Neural cell (in vitro differentiated cells): ENCODE data around the gene RPLP1.

ENCODE experiments used
- CTCF ChIP-seq: fragments of 450-650 bp; IDR thresholded peaks from 2 replicates; pipeline ENCODE4 v1.5.1; 2014; ENCODE audit warnings: antibody characterized with exemption, mild to moderate bottlenecking, moderate library complexity; ENCODE audit not compliant: poor library complexity, severe bottlenecking
- EZH2 ChIP-seq: fragments of 200-600, 300-800 bp; shearing (Covaris generic), sonication (generic); IDR thresholded peaks from 2 replicates; pipeline ENCODE4 v1.6.1; 2014; ENCODE audit warnings: antibody characterized with exemption, low read length, borderline replicate concordance, mild to moderate bottlenecking; ENCODE audit not compliant: insufficient read depth, poor library complexity, severe bottlenecking

GRCh38 chr15:69498987-69499386, 46.4 kb downstream of the RPLP1 start:
- TF ChIP-seq EZH2 (no peak), CTCF (no peak)
